H9 (cell line): ENCODE results near the gene ZBTB47. TPM values are rescaled to one million over a fixed set of nuclear protein-coding genes. Genes with fewer than 3 reads are reported as not detected.

ENCODE experiments used
- DNase-seq: peaks from one replicate; pipeline ENCODE4 v3.0.0-alpha.2; 2017
- H2AFZ ChIP-seq: one replicate; pipeline ENCODE4 v1.6.1; 2013; ENCODE audit warnings: mild to moderate bottlenecking, low read length, control low read depth, moderate library complexity
- H2AK5ac ChIP-seq: 2 replicates; pipeline ENCODE4 v1.6.1; 2013; ENCODE audit warnings: low read length, control low read depth, mixed read lengths; ENCODE audit not compliant: insufficient read length
- H2BK120ac ChIP-seq: one replicate; pipeline ENCODE4 v1.6.1; 2013; ENCODE audit warnings: low read depth, mild to moderate bottlenecking, low read length, control low read depth, inconsistent platforms; ENCODE audit not compliant: poor library complexity, severe bottlenecking
- H2BK12ac ChIP-seq: 2 replicates; pipeline ENCODE4 v1.6.1; 2013; ENCODE audit warnings: low read length, control low read depth, mixed read lengths, low read depth; ENCODE audit not compliant: insufficient read length
- H2BK15ac ChIP-seq: 2 replicates; pipeline ENCODE4 v1.6.1; 2013; ENCODE audit warnings: low read depth, low read length, control low read depth
- H2BK20ac ChIP-seq: one replicate; pipeline ENCODE4 v1.6.1; 2013; ENCODE audit warnings: low read depth, mild to moderate bottlenecking, low read length, control low read depth, inconsistent platforms; ENCODE audit not compliant: poor library complexity, severe bottlenecking
- H2BK5ac ChIP-seq: 2 replicates; pipeline ENCODE4 v1.6.1; 2013; ENCODE audit warnings: low read length, control low read depth, mixed read lengths; ENCODE audit not compliant: insufficient read length
- H3K14ac ChIP-seq: 2 replicates; pipeline ENCODE4 v1.6.1; 2013; ENCODE audit warnings: low read length, control low read depth; ENCODE audit not compliant: insufficient read depth
- H3K18ac ChIP-seq: 2 replicates; pipeline ENCODE4 v1.6.1; 2013; ENCODE audit warnings: low read depth, mild to moderate bottlenecking, mixed read lengths, low read length, control low read depth; ENCODE audit not compliant: insufficient read length
- H3K23ac ChIP-seq: 2 replicates; pipeline ENCODE4 v1.6.1; 2013; ENCODE audit warnings: low read length, control low read depth, mixed read lengths, low read depth; ENCODE audit not compliant: insufficient read length
- H3K23me2 ChIP-seq: 2 replicates; pipeline ENCODE4 v1.6.1; 2013; ENCODE audit warnings: low read depth, mild to moderate bottlenecking, mixed read lengths, low read length, control low read depth; ENCODE audit not compliant: insufficient read length, poor library complexity, severe bottlenecking
- H3K27ac ChIP-seq: 2 replicates; pipeline ENCODE4 v1.5.1; 2013; ENCODE audit warnings: low read length, control low read depth, mixed read lengths, low read depth; ENCODE audit not compliant: insufficient read length
- H3K27me3 ChIP-seq: 2 replicates; pipeline ENCODE4 v1.6.1; 2013; ENCODE audit warnings: low read length, control low read depth, inconsistent platforms; ENCODE audit not compliant: insufficient read depth
- H3K4ac ChIP-seq: 2 replicates; pipeline ENCODE4 v1.6.1; 2013; ENCODE audit warnings: low read depth, mild to moderate bottlenecking, control low read depth, inconsistent platforms, low read length, moderate library complexity
- H3K4me1 ChIP-seq: 2 replicates; pipeline ENCODE4 v1.6.1; 2013; ENCODE audit warnings: low read length, control low read depth, inconsistent platforms; ENCODE audit not compliant: insufficient read depth
- H3K4me2 ChIP-seq: 2 replicates; pipeline ENCODE4 v1.6.1; 2013; ENCODE audit warnings: low read length, control low read depth, mixed read lengths; ENCODE audit not compliant: insufficient read length, insufficient read depth
- H3K56ac ChIP-seq: 2 replicates; pipeline ENCODE4 v1.6.1; 2013; ENCODE audit warnings: low read depth, mild to moderate bottlenecking, mixed read lengths, low read length, control low read depth; ENCODE audit not compliant: insufficient read length
- H3K79me1 ChIP-seq: 2 replicates; pipeline ENCODE4 v1.6.1; 2013; ENCODE audit warnings: low read depth, mild to moderate bottlenecking, moderate library complexity, low read length, control low read depth, inconsistent platforms; ENCODE audit not compliant: insufficient read depth, poor library complexity, severe bottlenecking
- H3K79me2 ChIP-seq: 2 replicates; pipeline ENCODE4 v1.6.1; 2013; ENCODE audit warnings: low read length, control low read depth, inconsistent platforms; ENCODE audit not compliant: insufficient read depth
- H3K9ac ChIP-seq: 2 replicates; pipeline ENCODE4 v1.6.1; 2013; ENCODE audit warnings: low read length, control low read depth, mixed read lengths; ENCODE audit not compliant: insufficient read length; ENCODE audit errors: extremely low read depth
- H3K9me3 ChIP-seq: one replicate; pipeline ENCODE4 v1.6.1; 2013; ENCODE audit warnings: low read depth, low read length, inconsistent platforms; ENCODE audit not compliant: control insufficient read depth
- H3T11ph ChIP-seq: one replicate; pipeline ENCODE4 v1.6.1; 2013; ENCODE audit warnings: mild to moderate bottlenecking, low read length, control low read depth, inconsistent platforms
- H4K20me1 ChIP-seq: one replicate; pipeline ENCODE4 v1.6.1; 2013; ENCODE audit not compliant: control insufficient read depth, insufficient read length, insufficient read depth
- H4K5ac ChIP-seq: 2 replicates; pipeline ENCODE4 v1.6.1; 2013; ENCODE audit warnings: low read depth, mild to moderate bottlenecking, mixed read lengths, low read length, control low read depth; ENCODE audit not compliant: insufficient read length
- H4K8ac ChIP-seq: replicated peaks from 2 replicates; pipeline ENCODE4 v1.6.1; 2013; ENCODE audit warnings: low read length, control low read depth, mixed read lengths, low read depth; ENCODE audit not compliant: insufficient read length
- H4K91ac ChIP-seq: 2 replicates; pipeline ENCODE4 v1.6.1; 2013; ENCODE audit warnings: low read depth, mild to moderate bottlenecking, moderate library complexity, mixed read lengths, low read length, control low read depth; ENCODE audit not compliant: insufficient read length
- H3K27ac Mint-ChIP-seq, 3 experiments: 2 replicates in 2 of 3; 3 replicates in 1 of 3; pipeline ENCODE4 v1.8.0; 2020 to 2021; ENCODE audit warnings: mixed read lengths in 3 of 3, mild to moderate bottlenecking in 1 of 3, moderate library complexity in 1 of 3
- H3K27me3 Mint-ChIP-seq: 2 replicates; pipeline ENCODE4 v1.8.0; 2021; ENCODE audit warnings: low read depth, mild to moderate bottlenecking, moderate library complexity, mixed read lengths
- H3K36me3 Mint-ChIP-seq, 3 experiments: 2 replicates in 2 of 3; 3 replicates in 1 of 3; pipeline ENCODE4 v1.8.0; 2020 to 2021; ENCODE audit warnings: low read depth in 3 of 3, mixed read lengths in 3 of 3; ENCODE audit not compliant: insufficient read depth in 1 of 3
- H3K4me1 Mint-ChIP-seq, 2 experiments: 2 replicates each; pipeline ENCODE4 v1.8.0; 2020; ENCODE audit warnings: mixed read lengths in 2 of 2
- H3K4me3 Mint-ChIP-seq, 2 experiments: 2 replicates in 1 of 2; 3 replicates in 1 of 2; pipeline ENCODE4 v1.8.0; 2020 to 2021; ENCODE audit warnings: mild to moderate bottlenecking in 2 of 2, mixed read lengths in 2 of 2, moderate library complexity in 1 of 2
- H3K9me3 Mint-ChIP-seq, 2 experiments: 2 replicates in 1 of 2; 3 replicates in 1 of 2; pipeline ENCODE4 v1.8.0; 2020; ENCODE audit warnings: mild to moderate bottlenecking in 2 of 2, mixed read lengths in 2 of 2, moderate library complexity in 1 of 2
- CTCF ChIP-seq: fragments of 200-600 bp; sonication (generic); conservative IDR thresholded peaks from 3 replicates; pipeline ENCODE4 v1.8.0; 2021; ENCODE audit warnings: antibody characterized with exemption, mild to moderate bottlenecking
- WGBS: extraction: QIAGEN DNeasy Blood & Tissue Kit; methylation state at CpG from one replicate; pipeline ENCODE4 v1.1.7; 2013; ENCODE audit warnings: missing lambda C conversion rate, low lambda C conversion rate, mixed read lengths; ENCODE audit not compliant: insufficient read length; ENCODE audit errors: extremely low coverage; 5-methylcytosine and 5-hydroxymethylcytosine counted together
- total RNA-seq: library from RNA; stranded (reverse); gene quantifications from 2 replicates; pipeline ENCODE4 v1.2.1, GENCODE V29; 2021

ZBTB47 gene
- total RNA-seq, 1 experiment from 2014 or later: 3.6 TPM

DNA sequence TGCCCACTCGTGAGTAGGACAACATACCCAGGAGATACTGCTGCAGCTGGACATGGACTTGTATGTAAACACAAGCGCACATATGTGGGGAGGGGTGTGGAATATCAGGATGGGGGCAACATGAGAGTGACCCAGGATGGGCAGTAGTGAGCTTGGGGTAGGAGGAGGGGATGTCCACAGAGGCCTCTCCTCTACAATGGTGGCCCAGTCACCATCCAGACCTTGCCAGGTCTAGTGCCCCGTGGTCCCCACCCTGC lies 266 bp upstream of the ZBTB47 start:
- H3K27ac ChIP-seq: no peak overlapping the region

More for the DNA sequence above, 266 bp upstream of the ZBTB47 start:
- Mint-ChIP-seq H3K4me1 (peaks cover 32 to 46% of the 10 kb centered on the region in 2 experiments), H3K4me3 (peak overlapping the region; percentile 78 to 86), H3K27ac (peak overlapping the region in 2 of 3 experiments; percentile 55 to 83; a peak in 3 of 7 replicates), H3K9me3 (no peaks in the 10 kb centered on the region), H3K36me3 (peaks cover 3 to 16% (median 14%) of the 10 kb centered on the region in 3 experiments; a peak in 5 of 7 replicates), H3K27me3 (no peaks in the 10 kb centered on the region)
- Histone ChIP-seq H3K23ac (no peak overlapping the region), H3K27me3 (no peaks in the 10 kb centered on the region), H4K91ac (no peak overlapping the region), H4K8ac (no peak overlapping the region), H3K14ac (no peak overlapping the region; the same call in 1 of the 2 replicates), H3K79me2 (no peaks in the 10 kb centered on the region), H2AK5ac (no peak overlapping the region), H3K9me3 (no peaks in the 10 kb centered on the region), H2BK120ac (no peak overlapping the region), H2BK5ac (no peak overlapping the region), H2BK20ac (no peak overlapping the region), H3K18ac (no peak overlapping the region), H3T11ph (no peak overlapping the region), H3K4me2 (peak overlapping the region; percentile 46), H3K4me1 (peaks cover 9% of the 10 kb centered on the region; the same call in 1 of the 2 replicates), H3K56ac (no peak overlapping the region), H3K9ac (no peak overlapping the region), H4K5ac (no peak overlapping the region), H2AFZ (no peak overlapping the region), H2BK12ac (no peak overlapping the region), H2BK15ac (no peak overlapping the region), H3K79me1 (no peaks in the 10 kb centered on the region), H4K20me1 (no peaks in the 10 kb centered on the region), H3K23me2 (no peaks in the 10 kb centered on the region), H3K4ac (no peak overlapping the region)
- DNase-seq: no peak
- no peak for TF ChIP-seq CTCF
- WGBS: no CpG with 5 or more reads among the region's 3 CpGs
